Measurements from ENCODE around the gene DCLK1.

- TF ChIP-seq, protein P1, sequence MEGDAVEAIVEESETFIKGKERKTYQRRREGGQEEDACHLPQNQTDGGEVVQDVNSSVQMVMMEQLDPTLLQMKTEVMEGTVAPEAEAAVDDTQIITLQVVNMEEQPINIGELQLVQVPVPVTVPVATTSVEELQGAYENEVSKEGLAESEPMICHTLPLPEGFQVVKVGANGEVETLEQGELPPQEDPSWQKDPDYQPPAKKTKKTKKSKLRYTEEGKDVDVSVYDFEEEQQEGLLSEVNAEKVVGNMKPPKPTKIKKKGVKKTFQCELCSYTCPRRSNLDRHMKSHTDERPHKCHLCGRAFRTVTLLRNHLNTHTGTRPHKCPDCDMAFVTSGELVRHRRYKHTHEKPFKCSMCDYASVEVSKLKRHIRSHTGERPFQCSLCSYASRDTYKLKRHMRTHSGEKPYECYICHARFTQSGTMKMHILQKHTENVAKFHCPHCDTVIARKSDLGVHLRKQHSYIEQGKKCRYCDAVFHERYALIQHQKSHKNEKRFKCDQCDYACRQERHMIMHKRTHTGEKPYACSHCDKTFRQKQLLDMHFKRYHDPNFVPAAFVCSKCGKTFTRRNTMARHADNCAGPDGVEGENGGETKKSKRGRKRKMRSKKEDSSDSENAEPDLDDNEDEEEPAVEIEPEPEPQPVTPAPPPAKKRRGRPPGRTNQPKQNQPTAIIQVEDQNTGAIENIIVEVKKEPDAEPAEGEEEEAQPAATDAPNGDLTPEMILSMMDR (IDR thresholded peaks at IDR 0.05) = no peak
- TF ChIP-seq POLR2AphosphoS5 (IDR thresholded peaks at IDR 0.05) (no peak), POLR2A (IDR thresholded peaks at IDR 0.05) (no peak)
Measured at GRCh38 chr13:35792021-35792420, 339.2 kb downstream of the DCLK1 start.

All from prostate gland (tissue), 2 donors.